ENCODE data around the gene FAM187B.
"Not testable (repeated sequence)": the region's sequence is repeated elsewhere in the genome, so short reads cannot be mapped to it uniquely, and the experiment has no call there.

FAM187B gene

DNA sequence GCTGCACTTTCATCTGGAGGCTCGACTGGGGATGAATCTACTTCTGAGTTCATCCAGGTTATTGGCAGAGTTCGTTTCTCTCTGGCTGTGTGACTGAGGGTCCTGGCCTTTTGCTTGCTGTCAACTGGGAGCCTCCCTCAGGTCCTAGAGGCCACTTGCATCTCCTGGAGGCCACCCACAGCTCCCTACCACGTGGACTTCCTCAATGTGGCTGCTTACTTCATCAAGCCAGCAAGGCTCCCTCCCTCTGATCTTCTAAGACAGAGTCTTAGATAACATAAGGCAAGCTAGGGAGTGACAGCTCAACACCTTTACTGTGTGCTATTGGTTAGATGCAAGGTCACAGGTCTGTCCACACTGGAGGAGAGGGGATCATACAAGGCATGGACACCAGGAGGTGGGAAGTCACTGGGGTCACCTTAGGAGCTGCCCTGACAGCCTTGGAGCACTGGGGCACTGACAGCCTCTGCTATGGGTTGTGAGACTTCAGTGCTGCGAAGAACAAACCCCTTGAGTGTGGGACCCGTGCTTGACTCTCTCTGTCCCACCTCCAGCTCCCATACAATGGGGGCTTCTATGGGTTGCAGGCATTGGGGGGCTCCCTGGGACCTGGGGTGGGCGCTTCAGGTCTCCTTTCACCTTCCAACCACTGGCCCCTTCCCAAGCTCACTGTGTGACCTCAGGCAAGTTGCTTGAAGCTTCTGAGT is 5.3 kb downstream of the FAM187B start:
- TF ChIP-seq, protein P1, sequence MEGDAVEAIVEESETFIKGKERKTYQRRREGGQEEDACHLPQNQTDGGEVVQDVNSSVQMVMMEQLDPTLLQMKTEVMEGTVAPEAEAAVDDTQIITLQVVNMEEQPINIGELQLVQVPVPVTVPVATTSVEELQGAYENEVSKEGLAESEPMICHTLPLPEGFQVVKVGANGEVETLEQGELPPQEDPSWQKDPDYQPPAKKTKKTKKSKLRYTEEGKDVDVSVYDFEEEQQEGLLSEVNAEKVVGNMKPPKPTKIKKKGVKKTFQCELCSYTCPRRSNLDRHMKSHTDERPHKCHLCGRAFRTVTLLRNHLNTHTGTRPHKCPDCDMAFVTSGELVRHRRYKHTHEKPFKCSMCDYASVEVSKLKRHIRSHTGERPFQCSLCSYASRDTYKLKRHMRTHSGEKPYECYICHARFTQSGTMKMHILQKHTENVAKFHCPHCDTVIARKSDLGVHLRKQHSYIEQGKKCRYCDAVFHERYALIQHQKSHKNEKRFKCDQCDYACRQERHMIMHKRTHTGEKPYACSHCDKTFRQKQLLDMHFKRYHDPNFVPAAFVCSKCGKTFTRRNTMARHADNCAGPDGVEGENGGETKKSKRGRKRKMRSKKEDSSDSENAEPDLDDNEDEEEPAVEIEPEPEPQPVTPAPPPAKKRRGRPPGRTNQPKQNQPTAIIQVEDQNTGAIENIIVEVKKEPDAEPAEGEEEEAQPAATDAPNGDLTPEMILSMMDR (conservative IDR thresholded peaks at IDR 0.05; ENCODE audit: control insufficient read depth, insufficient read depth, low read depth, low read length): no peak
- no peak for DNase-seq (ENCODE audit: low read depth)
- H3K4me3 ChIP-seq (ENCODE audit: control insufficient read depth, low read depth, low read length): no peak overlapping the region

- DNase-seq (ENCODE audit: low read depth): no peak
Observed at GRCh38 chr19:35222373-35223015, 6.0 kb downstream of the FAM187B start.

GRCh38 chr19:35220973-35221590 is 7.5 kb downstream of the FAM187B start:
- not testable (repeated sequence) for DNase-seq (ENCODE audit: low read depth); H3K4me3 ChIP-seq (ENCODE audit: control insufficient read depth, low read depth, low read length)

More at GRCh38 chr19:35222373-35223015, 6.0 kb downstream of the FAM187B start:
- TF ChIP-seq, protein P1 (conservative IDR thresholded peaks at IDR 0.05; ENCODE audit: control insufficient read depth, insufficient read depth, low read depth, low read length): no peak
- no peak overlapping the region for H3K4me3 ChIP-seq (ENCODE audit: control insufficient read depth, low read depth, low read length)

GRCh38 chr19:35220315-35220921 is 8.1 kb downstream of the FAM187B start:
- no peak for DNase-seq (ENCODE audit: low read depth)
- no peak overlapping the region for H3K4me3 ChIP-seq (ENCODE audit: control insufficient read depth, low read depth, low read length)
- TF ChIP-seq, protein P1 (conservative IDR thresholded peaks at IDR 0.05; ENCODE audit: control insufficient read depth, insufficient read depth, low read depth, low read length): no peak

DNA sequence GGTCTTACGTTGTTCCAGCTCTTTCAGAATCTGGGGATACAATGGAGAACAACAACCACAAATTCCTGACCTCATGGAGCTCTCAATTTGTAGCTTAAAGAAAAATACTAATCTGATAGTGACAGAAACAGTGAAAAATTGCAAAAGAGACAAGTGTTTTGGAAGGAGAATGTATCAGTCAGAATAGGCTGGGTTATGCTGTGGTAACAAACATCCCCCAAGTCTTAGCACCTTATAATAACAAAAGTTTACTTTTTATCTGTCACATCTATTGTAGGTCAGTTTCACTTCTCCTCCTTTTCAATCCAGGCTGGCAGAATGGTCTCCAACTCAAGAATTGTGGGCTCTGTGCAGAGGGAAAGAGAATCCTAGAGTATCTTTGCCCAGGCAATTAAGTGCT is 9.5 kb downstream of the FAM187B start:
- no peak overlapping the region for H3K4me3 ChIP-seq (ENCODE audit: control insufficient read depth, low read depth, low read length)
- TF ChIP-seq, protein P1 (conservative IDR thresholded peaks at IDR 0.05; ENCODE audit: control insufficient read depth, insufficient read depth, low read depth, low read length): no peak
- no peak for DNase-seq (ENCODE audit: low read depth)

DNA sequence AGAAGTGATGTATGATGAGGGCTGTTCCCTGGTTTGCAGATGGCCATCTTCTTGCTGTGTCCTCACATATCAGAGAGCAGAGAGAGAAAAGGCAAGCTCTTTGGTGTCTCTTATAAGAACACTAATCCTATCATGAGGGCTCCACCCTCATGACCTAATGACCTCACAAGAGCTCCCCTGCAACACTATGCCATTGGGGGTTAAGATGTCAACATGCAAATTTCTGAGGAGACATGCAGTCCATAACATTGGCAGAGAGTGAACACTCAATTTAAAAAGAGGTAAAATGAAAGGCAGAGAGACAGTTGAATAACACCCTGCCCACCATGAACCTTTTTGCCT is 10.9 kb downstream of the FAM187B start:
- no peak overlapping the region for H3K4me3 ChIP-seq (ENCODE audit: control insufficient read depth, low read depth, low read length)
- TF ChIP-seq, protein P1 (conservative IDR thresholded peaks at IDR 0.05; ENCODE audit: control insufficient read depth, insufficient read depth, low read depth, low read length): no peak
- DNase-seq (ENCODE audit: low read depth): no peak

Data from fibroblast of mammary gland (primary cell).